Activated T-cell treated with anti-CD3 and anti-CD28 coated beads, Interleukin-2, amount 50 U/mL, for 48 hours (primary cell): ENCODE measurements around the gene MAN2B1.

ENCODE experiments used
- DNase-seq, 2 experiments: peaks; one replicate each; pipeline ENCODE4 v3.0.0-alpha.2; 2020

MAN2B1 gene

DNA sequence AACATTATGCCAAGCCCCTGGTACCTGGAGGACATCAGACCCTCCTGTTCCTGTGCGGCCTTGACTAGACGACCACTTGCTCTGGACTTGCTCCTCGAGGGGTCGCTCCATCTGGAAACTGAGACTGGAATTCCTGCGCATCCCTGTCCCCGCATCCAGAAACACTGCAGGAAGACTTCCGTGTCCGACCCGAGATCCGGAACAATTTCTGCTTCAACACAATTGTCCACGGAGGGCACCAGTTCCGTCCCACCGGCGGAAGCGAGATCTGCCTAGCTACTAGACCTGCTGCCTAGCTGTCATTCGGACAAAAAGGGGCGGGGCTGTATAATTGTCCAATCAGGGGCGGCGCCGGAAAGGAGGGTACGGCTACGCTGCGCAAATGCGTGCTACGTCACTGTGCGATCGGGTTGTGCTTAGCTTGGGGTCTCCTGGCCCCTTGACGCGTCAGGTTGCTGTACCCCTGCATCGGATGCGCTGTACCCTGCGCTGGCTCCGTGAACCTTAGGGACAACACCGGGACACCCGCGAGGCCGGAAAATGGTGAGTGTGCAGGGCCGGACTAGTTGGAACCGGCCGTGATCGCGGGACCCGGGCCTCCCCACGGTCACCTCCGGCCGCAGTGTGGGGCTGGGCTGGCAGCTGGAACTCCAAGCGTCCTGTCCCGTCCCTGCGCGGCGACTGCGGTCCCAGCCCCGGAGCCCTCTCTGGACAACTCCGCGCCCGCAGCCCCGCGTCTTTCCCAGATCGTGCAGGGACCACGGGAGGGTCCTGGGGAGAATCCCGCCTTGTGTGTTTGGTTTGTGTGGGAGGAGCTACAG, 55.8 kb downstream of the MAN2B1 start, which contains the start of the genes ZNF490 and ZNF791:
Gene ZNF490, minus strand, starts transcription at position 274 of the 821 bp plus-strand sequence. Its CDS starts 133 bp downstream, at position 141.
Gene ZNF791, plus strand, starts transcription at position 381 of the 821 bp plus-strand sequence. Its CDS starts 160 bp downstream, at position 541.
- peak; percentile 98 for DNase-seq

- no peak for DNase-seq
These were observed 58.9 kb downstream of the MAN2B1 start for GRCh38 chr19:12607631-12608030.

DNA sequence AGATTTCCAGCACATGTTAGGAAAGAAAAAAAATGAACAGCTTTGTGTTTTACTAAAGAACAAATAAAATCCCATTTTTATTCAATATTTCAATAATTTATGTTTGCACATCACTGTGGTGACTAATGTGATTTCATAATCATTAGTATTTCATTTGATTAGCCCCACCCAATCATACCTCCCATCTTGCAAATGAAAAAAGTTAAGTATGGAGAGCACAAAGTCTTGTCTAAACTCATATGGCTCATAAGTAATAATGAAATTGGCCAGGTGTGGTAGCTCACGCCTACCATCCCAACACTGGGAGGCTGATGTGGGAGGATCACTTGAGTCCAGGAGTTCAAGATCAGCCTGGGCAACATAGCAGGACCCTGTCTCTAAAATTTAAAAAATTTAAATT, 59.7 kb downstream of the MAN2B1 start:
- DNase-seq = no peak

DNA sequence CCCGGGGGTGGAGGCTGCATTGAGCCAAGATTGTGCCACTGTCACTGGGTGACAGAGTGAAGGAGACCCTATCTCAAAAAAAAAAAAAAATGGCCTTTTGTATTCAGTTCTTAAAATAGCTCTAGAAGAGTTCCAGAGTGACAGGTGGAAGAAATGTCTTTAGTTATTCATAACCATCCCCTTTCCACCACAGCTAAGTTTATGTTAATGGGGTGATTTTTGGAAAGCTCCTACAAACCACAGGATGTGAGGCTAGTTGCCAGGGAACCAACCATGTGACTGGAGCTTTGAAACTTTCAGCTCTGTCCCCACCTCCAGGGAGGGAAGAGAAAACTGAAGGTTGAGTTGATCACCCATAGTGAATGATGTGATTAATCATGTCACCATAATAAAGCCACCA, 62.8 kb downstream of the MAN2B1 start:
- DNase-seq = peak; percentile 35 to 53

DNA sequence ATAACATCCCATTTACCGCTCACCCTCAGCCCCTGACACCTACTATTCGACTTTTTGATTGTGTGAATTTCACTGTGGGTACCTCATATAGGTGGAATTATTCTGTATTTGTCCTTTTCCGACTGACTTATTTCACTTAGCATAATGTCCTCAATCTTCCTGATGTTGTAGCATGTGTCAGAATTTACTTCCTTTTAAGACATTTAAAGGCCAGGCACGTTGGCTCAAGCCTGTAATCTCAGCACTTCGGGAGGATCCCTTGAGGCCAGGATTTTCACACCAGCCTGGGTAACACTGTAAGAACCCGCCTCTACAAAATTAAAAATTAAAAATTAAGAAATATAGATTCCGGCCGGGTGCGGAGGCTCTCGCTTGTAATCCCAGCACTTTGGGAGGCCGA, 68.9 kb downstream of the MAN2B1 start:
- DNase-seq = no peak

- DNase-seq = no peak
These were observed 69.5 kb downstream of the MAN2B1 start for GRCh38 chr19:12596927-12597548.
